GM10248 (cell line): ENCODE results near the gene FAAP20.

Experiments used
- CTCF ChIA-PET: fragments of 300-600 bp; sonication (Branson Sonifier 250); formaldehyde crosslinking; extraction: SDS; loops from one replicate; lab custom pipeline; 2021; ENCODE audit warnings: antibody characterized with exemption; lab: Yijun Ruan, JAX
- POLR2A ChIA-PET: fragments of 350-650 bp; sonication (Branson Sonifier 250); formaldehyde crosslinking; extraction: SDS; loops from one replicate; lab custom pipeline; 2020; ENCODE audit warnings: antibody characterized with exemption; lab: Yijun Ruan, JAX
- DNase-seq: peaks from one replicate; pipeline ENCODE4 v3.0.0; 2012; ENCODE audit errors: extremely low spot score
- CTCF ChIP-seq: IDR thresholded peaks from 2 replicates; pipeline ENCODE4 v1.5.1; 2012; ENCODE audit warnings: mild to moderate bottlenecking, low read depth; ENCODE audit errors: extremely low read depth, missing control alignments, control extremely low read depth

Gene FAAP20

GRCh38 chr1:2215909-2216766 lies 21.6 kb upstream of the FAAP20 start:
- DNase-seq = no peak
- TF ChIP-seq CTCF = no peak
- POLR2A ChIA-PET = no interaction called here
- CTCF ChIA-PET = no interaction called here

- no peak for DNase-seq
- CTCF ChIA-PET = no interaction called here
- TF ChIP-seq CTCF = no peak
- POLR2A ChIA-PET = no interaction called here
Observed at GRCh38 chr1:2215329-2215728, 20.8 kb upstream of the FAAP20 start.

DNA sequence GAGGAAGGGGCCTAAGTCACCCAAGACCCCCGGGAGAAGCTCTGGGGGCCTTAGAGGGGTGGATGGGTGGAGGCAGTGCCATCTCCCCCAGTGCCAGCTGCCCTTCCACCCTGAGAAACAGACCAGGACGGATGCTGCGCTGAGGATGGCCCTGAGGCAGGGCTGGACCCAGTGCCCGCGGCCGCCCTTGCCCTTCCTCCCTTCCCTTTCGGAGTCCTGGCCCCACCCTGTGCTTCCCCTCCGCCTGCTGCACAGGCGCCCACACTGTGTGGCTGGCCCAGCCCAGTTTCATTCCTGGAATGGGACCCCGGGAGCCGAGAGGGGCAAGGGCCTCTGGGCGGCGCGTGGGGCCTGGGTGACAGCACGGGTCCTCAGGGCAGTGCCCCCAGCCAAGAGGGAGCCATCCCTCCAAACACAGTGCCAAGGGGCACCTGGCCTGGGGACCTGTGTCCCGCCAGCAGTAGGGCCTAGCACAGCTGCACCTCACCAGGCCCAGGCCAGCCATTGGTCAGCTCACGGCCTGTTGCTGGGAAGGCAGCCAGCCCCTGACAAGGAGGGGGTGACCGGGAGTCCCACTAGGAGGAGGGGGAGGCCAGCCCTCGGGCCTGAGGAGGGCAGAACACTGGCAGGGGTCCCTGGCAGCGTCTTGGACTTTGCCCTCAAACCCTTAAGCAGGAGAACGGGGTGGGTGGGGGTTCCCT lies 20.1 kb upstream of the FAAP20 start:
- TF ChIP-seq CTCF = no peak
- no peak for DNase-seq
- ChIA-PET POLR2A (no interaction called here), CTCF (no interaction called here)

- no peak for DNase-seq
- ChIA-PET CTCF (no interaction called here), POLR2A (no interaction called here)
- TF ChIP-seq CTCF = no peak
Observed at GRCh38 chr1:2213576-2214505, 19.3 kb upstream of the FAAP20 start.

GRCh38 chr1:2212532-2213491 lies 18.2 kb upstream of the FAAP20 start:
- ChIA-PET POLR2A (no interaction called here), CTCF (interaction anchor here (0.8 to 1.6 kb wide), 2 partner anchors 9 to 12 kb away, joined by 3 to 4 read pairs; no protein-coding TSS in a partner anchor)
- TF ChIP-seq CTCF = peak; percentile 13
- DNase-seq = peak; percentile 50
